Measurements from ENCODE around the gene GRB10. TPM values are rescaled to one million over a fixed set of nuclear protein-coding genes. Genes with fewer than 3 reads are reported as not detected.

Gene GRB10
- total and polyA plus RNA-seq, 4 donors: 10.7 to 53.1 (median 17.5) TPM

DNA sequence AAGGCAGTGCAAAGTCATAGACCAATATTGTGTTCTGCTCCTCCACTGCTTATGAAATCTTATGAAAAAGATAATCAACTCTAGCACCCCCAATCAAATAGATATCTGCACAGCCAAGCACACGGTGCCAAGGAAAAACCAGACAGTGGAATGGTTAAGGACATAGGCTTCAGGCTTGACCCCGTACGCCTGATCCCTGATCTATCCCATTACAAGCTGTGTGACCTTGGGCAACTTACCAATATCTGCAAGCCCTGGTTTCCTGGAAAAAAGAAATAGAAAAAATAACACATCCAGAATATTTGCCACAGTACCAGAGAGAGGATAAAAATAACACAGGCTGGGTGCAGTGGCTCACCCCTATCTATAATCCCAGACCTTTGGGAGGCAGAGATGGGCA is 56.9 kb downstream of the GRB10 start:
- H3K36me3 ChIP-seq (ENCODE audit: control insufficient read depth in 4 of 4, insufficient read depth in 3 of 4, low read depth in 1 of 4, low read length in 3 of 4): peaks cover 0 to 5% (median 0%) of the 10 kb centered on the region in 4 donors
- peaks cover 17 to 41% (median 30%) of the 10 kb centered on the region in 4 donors for H3K4me1 ChIP-seq (ENCODE audit: control insufficient read depth in 4 of 4, insufficient read depth in 4 of 4, low read length in 3 of 4)
- TF ChIP-seq HNF4G (IDR thresholded peaks at IDR 0.05) (peak; percentile 19), HNF4A (conservative IDR thresholded peaks at IDR 0.05) (peak; percentile 82 to 83), EGR1 (IDR thresholded peaks at IDR 0.05; ENCODE audit: low read depth in 2 of 2) (peak in 1 of 2 donors; percentile 20), NR2F2 (IDR thresholded peaks at IDR 0.05) (peak; percentile 93), FOXA2 (IDR thresholded peaks at IDR 0.05) (no peak), RAD21 (IDR thresholded peaks at IDR 0.05) (peak; percentile 52 to 55), TAF1 (conservative IDR thresholded peaks at IDR 0.05) (no peak), GABPA (IDR thresholded peaks at IDR 0.05 in 1 of 2, conservative IDR thresholded peaks at IDR 0.05 in 1 of 2) (no peak), YY1 (IDR thresholded peaks at IDR 0.05) (peak; percentile 45), SP1 (IDR thresholded peaks at IDR 0.05) (peak; percentile 65), FOXA1 (IDR thresholded peaks at IDR 0.05) (no peak), RXRA (IDR thresholded peaks at IDR 0.05) (peak; percentile 87 to 89), JUND (IDR thresholded peaks at IDR 0.05) (peak; percentile 14 to 45)
- TF ChIP-seq, protein P1, sequence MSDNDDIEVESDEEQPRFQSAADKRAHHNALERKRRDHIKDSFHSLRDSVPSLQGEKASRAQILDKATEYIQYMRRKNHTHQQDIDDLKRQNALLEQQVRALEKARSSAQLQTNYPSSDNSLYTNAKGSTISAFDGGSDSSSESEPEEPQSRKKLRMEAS (IDR thresholded peaks at IDR 0.05): peak; percentile 63
- TF ChIP-seq, protein P2, sequence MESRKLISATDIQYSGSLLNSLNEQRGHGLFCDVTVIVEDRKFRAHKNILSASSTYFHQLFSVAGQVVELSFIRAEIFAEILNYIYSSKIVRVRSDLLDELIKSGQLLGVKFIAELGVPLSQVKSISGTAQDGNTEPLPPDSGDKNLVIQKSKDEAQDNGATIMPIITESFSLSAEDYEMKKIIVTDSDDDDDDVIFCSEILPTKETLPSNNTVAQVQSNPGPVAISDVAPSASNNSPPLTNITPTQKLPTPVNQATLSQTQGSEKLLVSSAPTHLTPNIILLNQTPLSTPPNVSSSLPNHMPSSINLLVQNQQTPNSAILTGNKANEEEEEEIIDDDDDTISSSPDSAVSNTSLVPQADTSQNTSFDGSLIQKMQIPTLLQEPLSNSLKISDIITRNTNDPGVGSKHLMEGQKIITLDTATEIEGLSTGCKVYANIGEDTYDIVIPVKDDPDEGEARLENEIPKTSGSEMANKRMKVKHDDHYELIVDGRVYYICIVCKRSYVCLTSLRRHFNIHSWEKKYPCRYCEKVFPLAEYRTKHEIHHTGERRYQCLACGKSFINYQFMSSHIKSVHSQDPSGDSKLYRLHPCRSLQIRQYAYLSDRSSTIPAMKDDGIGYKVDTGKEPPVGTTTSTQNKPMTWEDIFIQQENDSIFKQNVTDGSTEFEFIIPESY (IDR thresholded peaks at IDR 0.05): peak; percentile 51
- TF ChIP-seq, protein P3, sequence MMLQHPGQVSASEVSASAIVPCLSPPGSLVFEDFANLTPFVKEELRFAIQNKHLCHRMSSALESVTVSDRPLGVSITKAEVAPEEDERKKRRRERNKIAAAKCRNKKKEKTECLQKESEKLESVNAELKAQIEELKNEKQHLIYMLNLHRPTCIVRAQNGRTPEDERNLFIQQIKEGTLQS (IDR thresholded peaks at IDR 0.05): peak; percentile 20
- TF ChIP-seq, protein P4, sequence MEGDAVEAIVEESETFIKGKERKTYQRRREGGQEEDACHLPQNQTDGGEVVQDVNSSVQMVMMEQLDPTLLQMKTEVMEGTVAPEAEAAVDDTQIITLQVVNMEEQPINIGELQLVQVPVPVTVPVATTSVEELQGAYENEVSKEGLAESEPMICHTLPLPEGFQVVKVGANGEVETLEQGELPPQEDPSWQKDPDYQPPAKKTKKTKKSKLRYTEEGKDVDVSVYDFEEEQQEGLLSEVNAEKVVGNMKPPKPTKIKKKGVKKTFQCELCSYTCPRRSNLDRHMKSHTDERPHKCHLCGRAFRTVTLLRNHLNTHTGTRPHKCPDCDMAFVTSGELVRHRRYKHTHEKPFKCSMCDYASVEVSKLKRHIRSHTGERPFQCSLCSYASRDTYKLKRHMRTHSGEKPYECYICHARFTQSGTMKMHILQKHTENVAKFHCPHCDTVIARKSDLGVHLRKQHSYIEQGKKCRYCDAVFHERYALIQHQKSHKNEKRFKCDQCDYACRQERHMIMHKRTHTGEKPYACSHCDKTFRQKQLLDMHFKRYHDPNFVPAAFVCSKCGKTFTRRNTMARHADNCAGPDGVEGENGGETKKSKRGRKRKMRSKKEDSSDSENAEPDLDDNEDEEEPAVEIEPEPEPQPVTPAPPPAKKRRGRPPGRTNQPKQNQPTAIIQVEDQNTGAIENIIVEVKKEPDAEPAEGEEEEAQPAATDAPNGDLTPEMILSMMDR (IDR thresholded peaks at IDR 0.05; ENCODE audit: low read depth, low read length, missing input control): no peak
- TF ChIP-seq, protein P5, sequence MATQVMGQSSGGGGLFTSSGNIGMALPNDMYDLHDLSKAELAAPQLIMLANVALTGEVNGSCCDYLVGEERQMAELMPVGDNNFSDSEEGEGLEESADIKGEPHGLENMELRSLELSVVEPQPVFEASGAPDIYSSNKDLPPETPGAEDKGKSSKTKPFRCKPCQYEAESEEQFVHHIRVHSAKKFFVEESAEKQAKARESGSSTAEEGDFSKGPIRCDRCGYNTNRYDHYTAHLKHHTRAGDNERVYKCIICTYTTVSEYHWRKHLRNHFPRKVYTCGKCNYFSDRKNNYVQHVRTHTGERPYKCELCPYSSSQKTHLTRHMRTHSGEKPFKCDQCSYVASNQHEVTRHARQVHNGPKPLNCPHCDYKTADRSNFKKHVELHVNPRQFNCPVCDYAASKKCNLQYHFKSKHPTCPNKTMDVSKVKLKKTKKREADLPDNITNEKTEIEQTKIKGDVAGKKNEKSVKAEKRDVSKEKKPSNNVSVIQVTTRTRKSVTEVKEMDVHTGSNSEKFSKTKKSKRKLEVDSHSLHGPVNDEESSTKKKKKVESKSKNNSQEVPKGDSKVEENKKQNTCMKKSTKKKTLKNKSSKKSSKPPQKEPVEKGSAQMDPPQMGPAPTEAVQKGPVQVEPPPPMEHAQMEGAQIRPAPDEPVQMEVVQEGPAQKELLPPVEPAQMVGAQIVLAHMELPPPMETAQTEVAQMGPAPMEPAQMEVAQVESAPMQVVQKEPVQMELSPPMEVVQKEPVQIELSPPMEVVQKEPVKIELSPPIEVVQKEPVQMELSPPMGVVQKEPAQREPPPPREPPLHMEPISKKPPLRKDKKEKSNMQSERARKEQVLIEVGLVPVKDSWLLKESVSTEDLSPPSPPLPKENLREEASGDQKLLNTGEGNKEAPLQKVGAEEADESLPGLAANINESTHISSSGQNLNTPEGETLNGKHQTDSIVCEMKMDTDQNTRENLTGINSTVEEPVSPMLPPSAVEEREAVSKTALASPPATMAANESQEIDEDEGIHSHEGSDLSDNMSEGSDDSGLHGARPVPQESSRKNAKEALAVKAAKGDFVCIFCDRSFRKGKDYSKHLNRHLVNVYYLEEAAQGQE (IDR thresholded peaks at IDR 0.05): no peak
- H3K9me3 ChIP-seq (ENCODE audit: control insufficient read depth in 4 of 4, low read length in 3 of 4): no peaks in the 10 kb centered on the region
- peak overlapping the region; percentile 27 to 42 for H3K27ac ChIP-seq (ENCODE audit: low read depth in 1 of 2, low read length in 2 of 2)
- 22% methylated on average over 3 of the region's 3 CpGs for WGBS
- DNase-seq (ENCODE audit: low spot score): no peak
- no peak overlapping the region for H3K4me3 ChIP-seq (ENCODE audit: low read depth in 1 of 3, low read length in 3 of 3)
- no peak overlapping the region for H3K9ac ChIP-seq (ENCODE audit: low read depth in 1 of 2, low read length in 2 of 2)
- no peaks in the 10 kb centered on the region for H3K27me3 ChIP-seq (ENCODE audit: control insufficient read depth in 4 of 4, insufficient read depth in 4 of 4, low read length in 3 of 4)
